K562 (cell line): ENCODE data around the gene CFAP70. TPM values are rescaled to one million over a fixed set of nuclear protein-coding genes. Genes with fewer than 3 reads are reported as not detected.

ENCODE experiments used
- ATAC-seq: fragments of 200-7000 bp; cut with Tn5 transposase; 3 replicates; pipeline ENCODE4 v1.9.1; 2020; ENCODE audit warnings: moderate library complexity
- BruUV-seq: library from RNA; stranded (reverse); fragments of 400-500 nt; replicated peaks from 2 replicates; lab custom pipeline; 2021; lab: Mats Ljungman, UMichigan
- CTCF ChIA-PET: fragments of 300-600 bp; formaldehyde crosslinking; extraction: SDS; loops from one replicate; lab custom pipeline; 2021; ENCODE audit warnings: low intra/inter-chr PET ratio; lab: Yijun Ruan, JAX
- POLR2A ChIA-PET: fragments of 300-600, 350-650 bp; sonication (Branson Sonifier 250); formaldehyde crosslinking; extraction: SDS; loops from one replicate; lab custom pipeline; 2021; ENCODE audit warnings: antibody characterized with exemption, inconsistent platforms; lab: Yijun Ruan, JAX
- DNase-seq, 4 experiments: peaks; one replicate each; pipeline versions ENCODE4 v3.0.0 to v3.0.0-alpha.2; 2011 to 2018; ENCODE audit warnings: low spot score in 3 of 4, mixed read lengths in 3 of 4; ENCODE audit errors: extremely low read depth in 1 of 4
- FAIRE-seq: peaks from 2 replicates; lab custom pipeline; 2011; peaks lifted over from hg19 to GRCh38; lab: Jason Lieb, UNC
- H2AFZ ChIP-seq: 2 replicates; pipeline ENCODE4 v1.6.0; 2011; ENCODE audit warnings: low read depth, low read length, control low read depth, inconsistent platforms
- H3K27ac ChIP-seq: fragments of 200-600 bp; 3 replicates; pipeline ENCODE4 v1.8.0; 2011; ENCODE audit warnings: low read depth, mild to moderate bottlenecking, control low read depth, inconsistent platforms, low read length, moderate library complexity, mixed read lengths; ENCODE audit errors: extremely low read depth
- H3K27me3 ChIP-seq, 2 experiments: fragments of 300-600 bp in 1 of 2; 2 replicates in 1 of 2; 3 replicates in 1 of 2; pipeline versions ENCODE4 v1.6.0 to v1.8.0; 2011; ENCODE audit warnings: inconsistent platforms in 2 of 2, low read length in 2 of 2, mild to moderate bottlenecking in 1 of 2, mixed read lengths in 1 of 2, moderate library complexity in 1 of 2; ENCODE audit not compliant: control insufficient read depth in 2 of 2, insufficient read depth in 2 of 2
- H3K36me3 ChIP-seq: fragments of 300-600 bp; 3 replicates; pipeline ENCODE4 v1.8.0; 2011; ENCODE audit warnings: mild to moderate bottlenecking, low read length, inconsistent platforms; ENCODE audit not compliant: control insufficient read depth, insufficient read depth
- H3K4me1 ChIP-seq, 2 experiments: fragments of 200-600 bp in 1 of 2; replicated peaks in 1 of 2; 2 replicates in 1 of 2; 3 replicates in 1 of 2; pipeline versions ENCODE4 v1.5.1 to v1.8.0; 2011; ENCODE audit warnings: inconsistent platforms in 2 of 2, low read length in 2 of 2, mild to moderate bottlenecking in 1 of 2, mixed read lengths in 1 of 2, moderate library complexity in 1 of 2; ENCODE audit not compliant: control insufficient read depth in 2 of 2, insufficient read depth in 2 of 2
- H3K4me2 ChIP-seq: 2 replicates; pipeline ENCODE4 v1.6.1; 2011; ENCODE audit warnings: low read length, control low read depth, inconsistent platforms, mixed read lengths; ENCODE audit not compliant: insufficient read depth
- H3K4me3 ChIP-seq: fragments of 200-600 bp; sonication (generic), shearing (Covaris generic); 2 replicates; pipeline ENCODE4 v1.5.1; 2016; ENCODE audit warnings: control low read depth, inconsistent platforms
- H3K79me2 ChIP-seq: fragments of 200-600 bp; 3 replicates; pipeline ENCODE4 v1.8.0; 2011; ENCODE audit warnings: low read length, inconsistent platforms; ENCODE audit not compliant: control insufficient read depth, insufficient read depth
- H3K9ac ChIP-seq, 2 experiments: 2 replicates each; pipeline versions ENCODE4 v1.6.0 to v1.6.1; 2011; ENCODE audit warnings: low read depth in 2 of 2, low read length in 2 of 2, control low read depth in 1 of 2, inconsistent platforms in 1 of 2, mild to moderate bottlenecking in 1 of 2, mixed read lengths in 1 of 2; ENCODE audit not compliant: insufficient read depth in 1 of 2
- H3K9me1 ChIP-seq: one replicate; pipeline ENCODE4 v1.6.0; 2011; ENCODE audit warnings: inconsistent platforms, mild to moderate bottlenecking, low read length, moderate library complexity; ENCODE audit not compliant: control insufficient read depth, insufficient read depth
- H3K9me3 ChIP-seq: replicated peaks from 2 replicates; pipeline ENCODE4 v1.5.1; 2011; ENCODE audit warnings: low read depth, low read length, inconsistent platforms; ENCODE audit not compliant: control insufficient read depth, insufficient read depth
- H4K20me1 ChIP-seq: replicated peaks from 2 replicates; pipeline ENCODE4 v1.6.1; 2011; ENCODE audit warnings: low read length, inconsistent platforms, mixed read lengths; ENCODE audit not compliant: control insufficient read depth, insufficient read depth
- ARID1B ChIP-seq: fragments of 450-650 bp; IDR thresholded peaks from 2 replicates; pipeline ENCODE4 v1.6.1; 2016; ENCODE audit warnings: antibody characterized with exemption, mild to moderate bottlenecking, inconsistent platforms
- ARNT ChIP-seq, 2 experiments: fragments of 450-650 bp; IDR thresholded peaks; 2 replicates each; pipeline ENCODE4 v1.6.1; 2016; ENCODE audit warnings: mild to moderate bottlenecking in 1 of 2
- COPS2 ChIP-seq: fragments of 450-650 bp; conservative IDR thresholded peaks from 2 replicates; pipeline ENCODE4 v1.6.1; 2016; ENCODE audit warnings: mild to moderate bottlenecking, moderate library complexity
- ELF2 ChIP-seq: fragments of 250-450 bp; sonication (Bioruptor Pico); IDR thresholded peaks from 2 replicates; pipeline ENCODE4 v1.5.0; 2021; ENCODE audit warnings: mild to moderate bottlenecking
- GTF2F1 ChIP-seq: IDR thresholded peaks from 2 replicates; pipeline ENCODE4 v1.6.1; 2011; ENCODE audit warnings: low read depth, low read length, improper control_type of control experiment
- MEF2A ChIP-seq: IDR thresholded peaks from 2 replicates; pipeline ENCODE4 v1.6.1; 2011; ENCODE audit warnings: low read depth, mild to moderate bottlenecking, low read length, moderate library complexity; ENCODE audit not compliant: control insufficient read depth
- NFRKB ChIP-seq: fragments of 450-650 bp; IDR thresholded peaks from 2 replicates; pipeline ENCODE4 v1.6.1; 2016; ENCODE audit warnings: low read depth
- PPARD ChIP-seq: fragments of 250-450 bp; sonication (Bioruptor Pico); IDR thresholded peaks from 2 replicates; pipeline ENCODE4 v1.8.0; 2022; ENCODE audit warnings: inconsistent platforms, mild to moderate bottlenecking, moderate library complexity
- PURB ChIP-seq: sonication (generic); formaldehyde crosslinking; IDR thresholded peaks from 2 replicates; pipeline ENCODE4 v1.9.0; 2021; ENCODE audit warnings: low read depth, mild to moderate bottlenecking, missing genetic modification reagents
- RAD51 ChIP-seq: fragments of 450-650 bp; IDR thresholded peaks from 2 replicates; pipeline ENCODE4 v1.7.1; 2016; ENCODE audit warnings: low read depth, mild to moderate bottlenecking, borderline replicate concordance
- SREBF2 ChIP-seq: sonication (generic); formaldehyde crosslinking; IDR thresholded peaks from 2 replicates; pipeline ENCODE4 v1.4.0; 2020; ENCODE audit warnings: mild to moderate bottlenecking, missing genetic modification reagents
- TBP ChIP-seq: optimal IDR thresholded peaks from 2 replicates; pipeline ENCODE3; 2011; ENCODE audit warnings: low read depth, low read length, improper control_type of control experiment
- THRAP3 ChIP-seq: fragments of 450-650 bp; IDR thresholded peaks from 2 replicates; pipeline ENCODE4 v1.6.1; 2016; ENCODE audit warnings: mild to moderate bottlenecking, inconsistent platforms, borderline replicate concordance
- ZNF766 ChIP-seq: fragments of 200-800 bp; sonication (Bioruptor generic); conservative IDR thresholded peaks from 2 replicates; pipeline ENCODE4 v1.6.1; 2016; ENCODE audit warnings: missing genetic modification characterization, missing compliant biosample characterization
- WGBS: fragments of 100-300 bp; shearing (Covaris generic); methylation state at CpG from one replicate; pipeline ENCODE4 v1.1.6; 2016; ENCODE audit warnings: low coverage, mixed read lengths; ENCODE audit not compliant: insufficient coverage; ENCODE audit errors: missing lambda C conversion rate; 5-methylcytosine and 5-hydroxymethylcytosine counted together
- in situ Hi-C: fragments of 300-500 bp; cut with MboI; formaldehyde crosslinking; loops from 4 replicates; pipeline ENCODE4 v1.15.0; 2018; ENCODE audit warnings: inconsistent platforms, mixed read lengths
- intact Hi-C: fragments of 100-400 bp; cut with micrococcal nuclease; formaldehyde crosslinking; loops from 2 replicates; pipeline ENCODE4 v1.14.2; 2022
- polyA plus RNA-seq, 8 experiments: library from polyadenylated mRNA; depleted of rRNA in 4 of 8; stranded (reverse) in 5 of 8; unstranded in 3 of 8; fragments of >200 nt; fragmentation: Nextera tagmentation in 2 of 8; fragmentation: Illumina TruSeq in 1 of 8; extraction: Ambion mirVana in 2 of 8; extraction: Trizol in 1 of 8; gene quantifications; 2 replicates each; pipeline versions ENCODE4 v1.2.1 to v1.2.3, GENCODE V29; 2011 to 2014; ENCODE audit warnings: inconsistent platforms in 1 of 8, missing spikeins in 1 of 8
- total RNA-seq, 7 experiments: library from RNA; depleted of rRNA in 6 of 7; stranded (reverse); fragments of >200 nt in 6 of 7; fragmentation: Illumina TruSeq in 2 of 7; extraction: Trizol in 2 of 7; gene quantifications; 2 replicates each; pipeline versions ENCODE4 v1.2.1 to v1.2.3, GENCODE V29; 2011 to 2021; ENCODE audit warnings: low replicate concordance in 1 of 7
- TF ChIP-seq, protein P1 (sequence below), 2 experiments: fragments of 250-450 bp in 1 of 2; fragments of 450-650 bp in 1 of 2; sonication (Bioruptor Pico) in 1 of 2; IDR thresholded peaks; 2 replicates each; pipeline versions ENCODE4 v1.6.1 to v1.8.0; 2016 to 2021; ENCODE audit warnings: mild to moderate bottlenecking in 2 of 2, moderate library complexity in 2 of 2, missing compliant biosample characterization in 1 of 2, missing genetic modification characterization in 1 of 2
- TF ChIP-seq, protein P2 (sequence below), 2 experiments: fragments of 450-650 bp in 1 of 2; IDR thresholded peaks; 2 replicates each; pipeline ENCODE4 v1.6.1; 2011 to 2017; ENCODE audit warnings: low read depth in 2 of 2, antibody characterized with exemption in 1 of 2, borderline replicate concordance in 1 of 2, low read length in 1 of 2, mild to moderate bottlenecking in 1 of 2, mixed read lengths in 1 of 2; ENCODE audit not compliant: control insufficient read depth in 1 of 2
- TF ChIP-seq, protein P3 (sequence below): sonication (generic); formaldehyde crosslinking; IDR thresholded peaks from 2 replicates; pipeline ENCODE4 v1.5.0; 2020; ENCODE audit warnings: missing genetic modification reagents
- TF ChIP-seq, protein P4 (sequence below): sonication (generic); formaldehyde crosslinking; IDR thresholded peaks from 2 replicates; pipeline ENCODE4 v1.9.0; 2022; ENCODE audit warnings: mild to moderate bottlenecking, missing genetic modification reagents

Gene CFAP70
- total and polyA plus RNA-seq, 9 of the 15 experiments (the other 6 are each of a cell fraction or from before 2014, with no cell fraction given): 0.27 to 1.6 (median 0.86) TPM

DNA sequence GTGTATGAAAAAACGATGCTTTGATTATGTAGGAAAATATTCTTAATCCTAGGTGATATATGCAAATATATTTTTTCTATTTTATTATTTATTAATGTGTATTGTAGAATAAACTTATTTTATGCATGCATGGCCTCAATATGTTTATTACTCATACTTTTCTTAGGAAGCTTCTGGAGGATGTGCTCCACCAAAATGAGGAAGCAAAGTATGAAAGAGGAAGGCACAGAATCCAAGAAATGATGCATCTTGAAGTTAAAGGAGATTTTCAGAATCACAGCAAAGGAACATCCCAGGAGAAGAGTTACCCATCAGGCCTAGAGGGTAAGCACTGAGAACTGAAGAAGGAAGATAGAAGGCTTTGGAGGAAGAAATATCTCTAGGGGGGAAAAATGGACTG lies 71.2 kb downstream of the CFAP70 start (continued):
- TF ChIP-seq ARID1B (no peak), PURB (no peak), ARNT (IDR thresholded peaks at IDR 0.05) (no peak), COPS2 (no peak), THRAP3 (no peak)
- TF ChIP-seq, protein P1, sequence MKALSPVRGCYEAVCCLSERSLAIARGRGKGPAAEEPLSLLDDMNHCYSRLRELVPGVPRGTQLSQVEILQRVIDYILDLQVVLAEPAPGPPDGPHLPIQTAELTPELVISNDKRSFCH (CRISPR knock-in tag; IDR thresholded peaks at IDR 0.05): no peak
- TF ChIP-seq, protein P1 (tag; IDR thresholded peaks at IDR 0.05): no peak
- TF ChIP-seq, protein P2, sequence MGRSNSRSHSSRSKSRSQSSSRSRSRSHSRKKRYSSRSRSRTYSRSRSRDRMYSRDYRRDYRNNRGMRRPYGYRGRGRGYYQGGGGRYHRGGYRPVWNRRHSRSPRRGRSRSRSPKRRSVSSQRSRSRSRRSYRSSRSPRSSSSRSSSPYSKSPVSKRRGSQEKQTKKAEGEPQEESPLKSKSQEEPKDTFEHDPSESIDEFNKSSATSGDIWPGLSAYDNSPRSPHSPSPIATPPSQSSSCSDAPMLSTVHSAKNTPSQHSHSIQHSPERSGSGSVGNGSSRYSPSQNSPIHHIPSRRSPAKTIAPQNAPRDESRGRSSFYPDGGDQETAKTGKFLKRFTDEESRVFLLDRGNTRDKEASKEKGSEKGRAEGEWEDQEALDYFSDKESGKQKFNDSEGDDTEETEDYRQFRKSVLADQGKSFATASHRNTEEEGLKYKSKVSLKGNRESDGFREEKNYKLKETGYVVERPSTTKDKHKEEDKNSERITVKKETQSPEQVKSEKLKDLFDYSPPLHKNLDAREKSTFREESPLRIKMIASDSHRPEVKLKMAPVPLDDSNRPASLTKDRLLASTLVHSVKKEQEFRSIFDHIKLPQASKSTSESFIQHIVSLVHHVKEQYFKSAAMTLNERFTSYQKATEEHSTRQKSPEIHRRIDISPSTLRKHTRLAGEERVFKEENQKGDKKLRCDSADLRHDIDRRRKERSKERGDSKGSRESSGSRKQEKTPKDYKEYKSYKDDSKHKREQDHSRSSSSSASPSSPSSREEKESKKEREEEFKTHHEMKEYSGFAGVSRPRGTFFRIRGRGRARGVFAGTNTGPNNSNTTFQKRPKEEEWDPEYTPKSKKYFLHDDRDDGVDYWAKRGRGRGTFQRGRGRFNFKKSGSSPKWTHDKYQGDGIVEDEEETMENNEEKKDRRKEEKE (IDR thresholded peaks at IDR 0.05; ENCODE audit: borderline replicate concordance in 1 of 2, control insufficient read depth in 1 of 2, low read depth in 2 of 2, low read length in 1 of 2): no peak

DNA sequence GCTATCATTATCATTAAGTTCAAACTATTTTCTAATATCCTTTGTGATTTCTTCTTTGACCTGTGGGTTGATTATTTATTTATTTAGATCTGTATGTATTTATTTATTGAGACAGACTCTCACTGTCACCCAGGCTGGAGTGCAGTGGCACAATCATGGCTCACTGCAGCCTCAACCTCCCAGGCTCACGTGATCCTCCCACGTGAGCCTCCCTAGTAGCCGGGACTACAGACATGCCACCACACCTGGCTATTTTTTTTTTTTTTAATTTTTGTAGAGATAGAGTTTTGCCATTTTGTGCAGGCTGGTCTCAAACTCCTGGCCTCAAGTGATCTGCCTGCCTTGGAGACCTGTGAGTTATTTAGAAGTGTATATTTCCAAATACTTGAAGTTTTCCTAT lies 77.6 kb downstream of the CFAP70 start:
- 30% methylated on average over 3 of the region's 3 CpGs for WGBS
- no peak for ATAC-seq
- intact Hi-C loops (no loop called here), in situ Hi-C loops (no loop called here)
- FAIRE-seq: no peak
- Histone ChIP-seq H3K9me3 (no peaks in the 10 kb centered on the region), H3K9ac (no peak overlapping the region), H3K27me3 (no peaks in the 10 kb centered on the region), H3K36me3 (no peaks in the 10 kb centered on the region), H3K9me1 (no peaks in the 10 kb centered on the region), H3K4me2 (no peak overlapping the region), H3K4me3 (no peak overlapping the region), H2AFZ (no peak overlapping the region), H4K20me1 (no peaks in the 10 kb centered on the region), H3K27ac (no peak overlapping the region), H3K4me1 (no peaks in the 10 kb centered on the region), H3K79me2 (no peaks in the 10 kb centered on the region)
- DNase-seq: no peak
- CTCF ChIA-PET: no interaction called here
- no TSS peak for BruUV-seq
- POLR2A ChIA-PET: interaction anchor here (0.9 to 1.4 kb wide), 2 partner anchors 11 to 21 kb away, joined by 3 to 4 read pairs; no protein-coding TSS in a partner anchor
- no peak for TF ChIP-seq GTF2F1
- peak; percentile 74 for TF ChIP-seq RAD51
- TF ChIP-seq TBP: no peak
- TF ChIP-seq, protein P3, sequence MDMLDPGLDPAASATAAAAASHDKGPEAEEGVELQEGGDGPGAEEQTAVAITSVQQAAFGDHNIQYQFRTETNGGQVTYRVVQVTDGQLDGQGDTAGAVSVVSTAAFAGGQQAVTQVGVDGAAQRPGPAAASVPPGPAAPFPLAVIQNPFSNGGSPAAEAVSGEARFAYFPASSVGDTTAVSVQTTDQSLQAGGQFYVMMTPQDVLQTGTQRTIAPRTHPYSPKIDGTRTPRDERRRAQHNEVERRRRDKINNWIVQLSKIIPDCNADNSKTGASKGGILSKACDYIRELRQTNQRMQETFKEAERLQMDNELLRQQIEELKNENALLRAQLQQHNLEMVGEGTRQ: peak; percentile 66
- no peak for TF ChIP-seq ZNF766 (CRISPR knock-in tag)
- TF ChIP-seq PPARD (CRISPR knock-in tag): no peak
- no peak for TF ChIP-seq MEF2A
- TF ChIP-seq, protein P4, sequence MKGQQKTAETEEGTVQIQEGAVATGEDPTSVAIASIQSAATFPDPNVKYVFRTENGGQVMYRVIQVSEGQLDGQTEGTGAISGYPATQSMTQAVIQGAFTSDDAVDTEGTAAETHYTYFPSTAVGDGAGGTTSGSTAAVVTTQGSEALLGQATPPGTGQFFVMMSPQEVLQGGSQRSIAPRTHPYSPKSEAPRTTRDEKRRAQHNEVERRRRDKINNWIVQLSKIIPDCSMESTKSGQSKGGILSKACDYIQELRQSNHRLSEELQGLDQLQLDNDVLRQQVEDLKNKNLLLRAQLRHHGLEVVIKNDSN: no peak
- no peak for TF ChIP-seq NFRKB
- TF ChIP-seq ELF2: no peak
- no peak for TF ChIP-seq SREBF2 (CRISPR knock-in tag)
